Thyroid gland (tissue), 4 donors: ENCODE data around the gene GALNT2. TPM values are rescaled to one million over a fixed set of nuclear protein-coding genes. Genes with fewer than 3 reads are reported as not detected.

Experiments used
- DNase-seq, 2 donors: peaks; one replicate each; pipeline ENCODE4 v3.0.0-alpha.2; 2019
- H3K27ac ChIP-seq, 3 donors: fragments of 200-600 bp; sonication (generic); 1 replicate in 2 of 3; 2 replicates in 1 of 3; pipeline ENCODE4 v1.5.1; 2016 to 2019; ENCODE audit warnings: mild to moderate bottlenecking in 1 of 3, moderate library complexity in 1 of 3
- H3K27me3 ChIP-seq: fragments of 200-600 bp; sonication (generic); one replicate; pipeline ENCODE4 v1.5.1; 2019
- H3K36me3 ChIP-seq, 2 donors: fragments of 200-600 bp; sonication (generic); one replicate each; pipeline ENCODE4 v1.5.1; 2016 to 2019
- H3K4me1 ChIP-seq, 2 donors: fragments of 200-600 bp; sonication (generic); one replicate each; pipeline ENCODE4 v1.5.1; 2017 to 2019
- H3K4me3 ChIP-seq, 3 donors: fragments of 200-600 bp; sonication (generic); replicated peaks in 1 of 3; 1 replicate in 2 of 3; 2 replicates in 1 of 3; pipeline ENCODE4 v1.5.1; 2016; ENCODE audit warnings: mild to moderate bottlenecking in 1 of 3
- H3K9me3 ChIP-seq: fragments of 200-600 bp; sonication (generic); one replicate; pipeline ENCODE4 v1.5.1; 2017
- CTCF ChIP-seq, 6 experiments: fragments of 200-600 bp in 3 of 6; fragments of 450-650 bp in 3 of 6; sonication (generic) in 3 of 6; IDR thresholded peaks; one replicate each; pipeline ENCODE4 v1.5.1; 2016 to 2019; ENCODE audit warnings: antibody characterized with exemption in 6 of 6, mild to moderate bottlenecking in 2 of 6, inconsistent platforms in 1 of 6, moderate library complexity in 1 of 6
- POLR2A ChIP-seq, 2 donors: fragments of 450-650 bp; IDR thresholded peaks; one replicate each; pipeline ENCODE4 v1.6.1; 2017; ENCODE audit warnings: antibody characterized with exemption in 2 of 2, mild to moderate bottlenecking in 2 of 2, moderate library complexity in 1 of 2
- WGBS, 2 donors: methylation state at CpG; one replicate each; pipeline ENCODE4 v1.1.5; 2017; 5-methylcytosine and 5-hydroxymethylcytosine counted together
- intact Hi-C: fragments of 100-400 bp; cut with DNase I; formaldehyde crosslinking; loops from one replicate; pipeline ENCODE4 v1.15.1; 2023
- total RNA-seq, 4 donors: library from RNA; depleted of rRNA; stranded (reverse); fragments of >200 nt; gene quantifications; one replicate each; pipeline ENCODE4 v1.2.3, GENCODE V29; 2016

Gene GALNT2
- total RNA-seq, 4 donors from 2014 or later = 26.2 to 48.9 (median 42.3) TPM

- no peak for DNase-seq
- Histone ChIP-seq H3K4me1 (peaks cover 16 to 30% of the 10 kb centered on the region in 2 donors), H3K27ac (no peak overlapping the region), H3K4me3 (no peak overlapping the region), H3K9me3 (no peaks in the 10 kb centered on the region), H3K27me3 (no peaks in the 10 kb centered on the region), H3K36me3 (no peaks in the 10 kb centered on the region)
- WGBS, 2 donors = 91 to 96% methylated on average over 9 to 10 of the region's 10 CpGs
- intact Hi-C loops = no loop called here
- TF ChIP-seq CTCF (IDR thresholded peaks at IDR 0.05) (no peak), POLR2A (IDR thresholded peaks at IDR 0.05) (no peak)
Observed at GRCh38 chr1:230083746-230084407, 16.8 kb downstream of the GALNT2 start.

GRCh38 chr1:230084408-230085177, 17.6 kb downstream of the GALNT2 start:
- 73 to 78% methylated on average over 9 of the region's 9 CpGs for WGBS, 2 donors
- TF ChIP-seq POLR2A (IDR thresholded peaks at IDR 0.05) (no peak), CTCF (IDR thresholded peaks at IDR 0.05) (no peak)
- H3K4me3 ChIP-seq = no peak overlapping the region
- H3K36me3 ChIP-seq = peaks cover 0 to 3% of the 10 kb centered on the region in 2 donors
- intact Hi-C loops = no loop called here
- no peaks in the 10 kb centered on the region for H3K9me3 ChIP-seq
- no peak for DNase-seq
- peaks cover 16 to 30% of the 10 kb centered on the region in 2 donors for H3K4me1 ChIP-seq
- no peak overlapping the region for H3K27ac ChIP-seq
- H3K27me3 ChIP-seq = no peaks in the 10 kb centered on the region

GRCh38 chr1:230085178-230085515, 18.1 kb downstream of the GALNT2 start:
- Histone ChIP-seq H3K4me1 (peaks cover 16 to 36% of the 10 kb centered on the region in 2 donors), H3K36me3 (peaks cover 0 to 3% of the 10 kb centered on the region in 2 donors), H3K27ac (no peak overlapping the region), H3K9me3 (no peaks in the 10 kb centered on the region), H3K27me3 (no peaks in the 10 kb centered on the region), H3K4me3 (no peak overlapping the region)
- no peak for DNase-seq
- WGBS, 2 donors = 93 to 97% methylated on average over 5 of the region's 5 CpGs
- TF ChIP-seq POLR2A (IDR thresholded peaks at IDR 0.05) = no peak
- no peak for TF ChIP-seq CTCF (IDR thresholded peaks at IDR 0.05)
- intact Hi-C loops = no loop called here

GRCh38 chr1:230086151-230086550, 19.1 kb downstream of the GALNT2 start:
- Histone ChIP-seq H3K27me3 (no peaks in the 10 kb centered on the region), H3K9me3 (no peaks in the 10 kb centered on the region), H3K4me1 (peaks cover 16 to 39% of the 10 kb centered on the region in 2 donors), H3K36me3 (peaks cover 0 to 3% of the 10 kb centered on the region in 2 donors), H3K27ac (no peak overlapping the region), H3K4me3 (no peak overlapping the region)
- TF ChIP-seq CTCF (IDR thresholded peaks at IDR 0.05) = no peak
- TF ChIP-seq POLR2A (IDR thresholded peaks at IDR 0.05) = no peak
- DNase-seq = no peak
- intact Hi-C loops = no loop called here
- WGBS, 2 donors = 61 to 70% methylated on average over 6 of the region's 6 CpGs
